Stimulated activated naive B cell treated with anti-CD40 and anti-IgM and Interleukin-4, amounts not matched to agents 10 μg/mL and 1 μg/mL and 100 μg/mL, for 72 hours (primary cell): Measurements from ENCODE around the gene STC2.
A peak's percentile ranks its signal among the peaks of the same experiment; 100 is the strongest.

Experiments used
- ATAC-seq, 2 donors: fragments of 150-1000 bp; cut with Tn5 transposase; replicated peaks; 2 replicates each; pipeline ENCODE4 v1.10.0; 2021; ENCODE audit warnings: moderate library complexity in 1 of 2
- DNase-seq: peaks from one replicate; pipeline ENCODE4 v3.0.0; 2021
- H3K27ac Mint-ChIP-seq: one replicate; pipeline ENCODE4 v1.8.0; 2022; ENCODE audit warnings: mild to moderate bottlenecking, mixed read lengths
- H3K27me3 Mint-ChIP-seq, 2 donors: one replicate each; pipeline ENCODE4 v1.8.0; 2022; ENCODE audit warnings: mixed read lengths in 2 of 2
- H3K36me3 Mint-ChIP-seq, 2 donors: one replicate each; pipeline ENCODE4 v1.8.0; 2022; ENCODE audit warnings: mixed read lengths in 2 of 2, mild to moderate bottlenecking in 1 of 2
- H3K4me1 Mint-ChIP-seq, 2 donors: one replicate each; pipeline ENCODE4 v1.8.0; 2022; ENCODE audit warnings: mixed read lengths in 2 of 2, mild to moderate bottlenecking in 1 of 2
- H3K4me3 Mint-ChIP-seq, 2 donors: one replicate each; pipeline ENCODE4 v1.8.0; 2022; ENCODE audit warnings: mild to moderate bottlenecking in 2 of 2, mixed read lengths in 2 of 2, moderate library complexity in 1 of 2
- H3K9me3 Mint-ChIP-seq, 2 donors: one replicate each; pipeline ENCODE4 v1.8.0; 2022; ENCODE audit warnings: mixed read lengths in 2 of 2, mild to moderate bottlenecking in 1 of 2

Gene STC2

DNA sequence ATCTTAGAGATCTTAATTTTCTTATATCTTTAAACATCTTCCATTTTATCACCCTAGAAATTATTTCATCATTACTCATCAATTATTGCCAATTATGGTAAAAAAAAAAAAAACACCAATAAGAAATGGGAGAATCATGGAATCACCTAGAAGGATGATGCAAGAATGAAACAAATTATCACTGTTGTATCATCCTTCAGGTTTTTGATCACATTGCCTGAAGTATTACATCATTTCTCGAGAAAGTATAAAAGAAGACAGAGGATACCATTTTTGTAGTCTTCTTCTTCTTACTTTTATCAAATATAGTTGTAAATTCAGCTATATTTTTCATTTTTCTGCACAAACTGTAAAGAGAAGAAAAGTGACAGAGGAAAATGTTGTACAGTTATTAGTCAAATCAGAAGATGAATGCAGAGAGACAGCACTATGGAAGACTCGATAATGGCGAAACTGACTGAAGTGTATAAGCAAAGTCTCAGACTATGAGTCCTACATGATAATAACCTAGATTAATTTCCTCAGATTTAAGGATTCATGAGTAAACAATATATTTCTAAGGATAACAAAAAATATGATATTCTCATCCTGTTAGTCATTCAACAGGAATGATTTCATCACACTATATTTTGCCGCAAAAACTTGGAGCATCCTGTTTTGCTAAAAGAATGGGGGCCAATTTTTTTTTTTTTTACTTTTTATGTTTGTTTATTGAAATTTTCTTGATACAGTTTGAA lies 5.9 kb upstream of the STC2 start:
- peaks cover 2 to 4% of the 10 kb centered on the region in 2 donors for H3K36me3 Mint-ChIP-seq
- H3K4me3 Mint-ChIP-seq = no peak overlapping the region
- peaks cover 7 to 8% of the 10 kb centered on the region in 2 donors for H3K9me3 Mint-ChIP-seq
- H3K4me1 Mint-ChIP-seq = peaks cover 1 to 9% of the 10 kb centered on the region in 2 donors
- ATAC-seq = no peak
- no peak overlapping the region for H3K27ac Mint-ChIP-seq
- peaks cover 48 to 57% of the 10 kb centered on the region in 2 donors for H3K27me3 Mint-ChIP-seq
- no peak for DNase-seq

DNA sequence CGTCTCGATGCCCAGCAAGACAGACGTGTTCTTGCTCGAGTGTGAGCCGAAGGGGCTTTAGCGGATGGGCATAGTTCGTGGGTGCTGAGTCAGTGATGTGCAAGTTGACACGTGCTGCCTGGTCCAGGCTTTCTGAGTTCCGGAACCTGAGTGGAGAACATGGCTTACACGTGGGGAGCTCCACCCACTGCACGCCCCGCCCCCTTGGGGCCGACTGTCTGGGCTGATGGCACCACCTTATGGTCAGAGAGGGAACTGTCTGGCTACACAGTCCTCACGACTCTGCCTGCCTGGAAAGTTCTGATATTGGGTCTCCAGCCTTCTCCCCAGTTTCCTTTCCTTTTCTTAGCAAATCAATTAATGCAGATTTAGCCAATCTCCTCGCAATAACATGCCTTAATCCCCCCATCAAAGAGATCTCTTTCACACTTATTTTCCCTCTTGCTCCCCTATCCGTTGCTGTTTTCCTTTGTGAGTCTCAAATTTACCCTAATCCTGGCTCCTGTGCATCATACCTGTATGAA lies 3.8 kb upstream of the STC2 start:
- H3K36me3 Mint-ChIP-seq = peaks cover 4 to 7% of the 10 kb centered on the region in 2 donors
- peaks cover 57 to 78% of the 10 kb centered on the region in 2 donors for H3K27me3 Mint-ChIP-seq
- peaks cover 7 to 8% of the 10 kb centered on the region in 2 donors for H3K9me3 Mint-ChIP-seq
- H3K4me1 Mint-ChIP-seq = peaks cover 11 to 26% of the 10 kb centered on the region in 2 donors
- DNase-seq = peak; percentile 51
- no peak overlapping the region for H3K27ac Mint-ChIP-seq
- no peak overlapping the region for H3K4me3 Mint-ChIP-seq
- peak; percentile 91 to 92 for ATAC-seq

DNA sequence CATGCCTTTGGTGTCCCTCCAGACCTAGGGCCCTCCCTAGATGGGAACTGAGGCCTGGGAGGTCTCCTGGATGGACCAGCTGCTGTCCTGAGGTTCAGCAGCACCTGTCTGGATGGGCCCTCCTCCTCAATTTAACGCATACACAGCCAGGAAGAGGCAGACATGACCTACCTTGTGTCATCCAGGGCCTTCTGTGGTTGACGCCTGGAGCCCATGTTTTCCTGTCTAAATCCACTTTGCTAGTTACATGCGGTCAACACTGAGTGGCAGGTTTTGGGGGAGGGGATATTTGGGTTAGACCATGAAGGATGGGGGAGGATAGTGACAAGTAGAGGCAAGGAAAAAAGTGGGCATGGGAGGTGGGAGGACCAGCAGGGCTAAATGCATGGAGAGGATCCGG lies 3.1 kb upstream of the STC2 start:
- Mint-ChIP-seq H3K4me3 (no peak overlapping the region), H3K4me1 (peaks cover 11 to 27% of the 10 kb centered on the region in 2 donors), H3K36me3 (peaks cover 4 to 7% of the 10 kb centered on the region in 2 donors), H3K9me3 (peaks cover 7 to 8% of the 10 kb centered on the region in 2 donors), H3K27ac (no peak overlapping the region), H3K27me3 (peaks cover 59 to 79% of the 10 kb centered on the region in 2 donors)
- ATAC-seq = no peak
- no peak for DNase-seq

DNA sequence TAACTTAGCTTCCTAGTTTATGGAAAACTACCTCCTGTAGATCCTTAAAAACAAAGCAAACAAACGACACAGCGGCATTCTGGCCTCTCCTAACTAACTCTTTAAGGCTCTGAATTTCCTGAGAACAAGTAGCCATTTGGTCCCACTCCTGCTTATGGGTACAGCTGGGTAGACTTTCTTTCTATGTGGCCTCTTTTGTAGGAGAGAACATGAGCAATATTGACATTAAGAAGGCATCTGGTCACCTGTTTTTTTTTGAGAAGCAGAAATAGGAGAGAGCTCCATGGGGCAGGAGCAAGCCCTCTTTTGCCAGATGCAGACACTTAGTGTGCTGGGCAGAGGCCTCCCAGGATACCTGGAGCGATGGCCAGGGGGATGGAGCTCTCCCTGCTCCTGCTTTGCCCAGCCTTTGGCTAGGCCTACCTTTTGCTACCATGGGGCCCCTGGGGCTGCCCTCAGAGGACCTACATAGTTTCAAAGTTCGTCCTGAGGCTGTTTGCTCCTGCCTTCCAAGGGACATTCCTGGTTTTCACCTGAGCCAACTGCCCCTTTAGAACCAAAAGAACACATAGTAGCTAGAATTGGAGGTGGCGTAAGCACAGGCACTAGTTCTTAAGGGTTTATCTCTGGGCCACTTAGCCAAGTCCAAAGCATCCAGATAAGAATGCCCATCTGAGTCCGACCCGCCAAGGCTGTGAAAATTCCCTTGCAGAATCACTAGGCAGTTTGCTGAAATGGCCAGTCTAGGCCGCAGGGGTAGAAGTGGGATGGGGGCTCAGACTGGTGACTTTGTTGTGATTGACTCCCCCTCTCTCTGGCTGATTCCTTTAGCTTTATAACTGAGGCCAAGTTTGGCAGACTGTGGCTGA lies 2.4 kb upstream of the STC2 start:
- no peak overlapping the region for H3K4me3 Mint-ChIP-seq
- H3K27me3 Mint-ChIP-seq = peaks cover 57 to 79% of the 10 kb centered on the region in 2 donors
- ATAC-seq (no peak), DNase-seq (no peak)
- H3K27ac Mint-ChIP-seq = no peak overlapping the region
- H3K4me1 Mint-ChIP-seq = peaks cover 11 to 27% of the 10 kb centered on the region in 2 donors
- peaks cover 7 to 8% of the 10 kb centered on the region in 2 donors for H3K9me3 Mint-ChIP-seq
- peaks cover 4 to 7% of the 10 kb centered on the region in 2 donors for H3K36me3 Mint-ChIP-seq

DNA sequence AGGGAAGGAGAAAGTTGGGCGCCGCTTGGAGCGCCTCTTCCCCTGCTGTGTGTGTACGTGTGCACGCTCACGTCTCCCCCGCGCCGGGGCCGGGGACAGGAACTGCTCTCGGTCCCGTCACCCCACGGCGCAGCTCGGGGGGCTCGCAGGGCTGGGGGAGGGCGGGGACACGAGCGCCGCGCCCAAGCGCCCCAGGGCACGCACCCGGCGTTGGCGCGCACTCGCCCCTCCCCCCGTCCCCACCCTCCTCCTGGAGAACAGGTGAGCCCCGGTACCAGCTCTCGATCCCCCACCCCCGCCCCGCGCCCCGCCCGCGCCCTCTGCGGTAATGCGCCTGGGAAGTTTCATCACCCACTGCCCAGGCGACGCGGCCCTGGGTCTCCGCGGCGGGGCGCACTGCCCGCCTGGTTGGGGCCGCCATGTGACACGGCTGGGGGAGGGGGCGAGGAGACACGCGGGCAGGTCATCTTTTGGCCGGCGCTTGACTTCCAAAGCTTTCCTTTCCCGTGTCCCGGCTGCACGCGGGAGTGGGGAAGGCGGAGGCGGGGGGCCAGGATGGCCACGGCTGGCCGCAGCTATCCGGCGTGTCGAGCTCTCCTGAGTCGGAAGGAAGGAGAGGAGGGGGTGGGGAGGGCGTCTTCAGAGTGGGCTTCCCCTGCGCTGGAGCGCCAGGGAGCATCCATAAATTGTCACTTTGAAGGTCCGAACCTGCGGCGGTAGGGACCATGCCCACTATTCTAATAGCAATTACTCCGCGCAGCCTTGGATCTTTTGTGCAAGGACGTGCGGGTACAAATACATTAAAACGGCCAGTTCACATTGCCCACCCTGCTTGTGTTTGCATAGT lies 1.5 kb upstream of the STC2 start:
- Mint-ChIP-seq H3K27ac (peak overlapping the region; percentile 20), H3K36me3 (peaks cover 4 to 7% of the 10 kb centered on the region in 2 donors), H3K9me3 (peaks cover 7 to 8% of the 10 kb centered on the region in 2 donors), H3K27me3 (peaks cover 62 to 82% of the 10 kb centered on the region in 2 donors), H3K4me3 (peak overlapping the region; percentile 14 to 61), H3K4me1 (peaks cover 13 to 27% of the 10 kb centered on the region in 2 donors)
- no peak for DNase-seq
- no peak for ATAC-seq

DNA sequence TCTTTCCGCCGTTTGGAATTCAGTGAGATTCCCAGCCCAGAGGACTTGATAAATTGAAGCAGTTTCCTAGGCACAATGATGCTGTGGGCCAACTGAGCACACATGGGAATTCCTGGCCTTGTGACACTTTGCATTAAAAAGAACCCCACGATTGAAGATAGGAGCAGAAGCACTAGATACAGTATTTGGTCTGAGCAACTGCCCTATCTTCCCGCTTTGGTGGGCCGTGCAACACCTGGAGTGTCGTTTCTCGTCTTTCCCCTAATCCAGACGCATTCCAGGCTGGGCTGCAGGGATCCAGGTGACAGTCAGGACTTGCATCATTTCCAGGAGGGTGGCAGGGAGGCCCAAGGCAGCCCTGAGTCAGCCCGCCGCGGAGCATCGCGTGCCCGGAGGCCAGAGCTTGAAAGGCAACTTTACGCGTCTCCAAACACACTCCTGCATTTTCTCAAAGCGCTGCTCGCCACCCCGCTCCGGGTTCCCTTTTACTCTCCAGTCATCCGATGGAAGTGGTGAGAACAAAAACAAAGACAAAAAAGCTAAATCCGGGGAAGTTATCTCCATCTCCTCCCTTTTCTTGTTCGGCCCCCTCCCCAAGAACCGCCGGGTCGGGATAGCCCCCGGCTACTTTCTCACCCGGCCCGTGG lies 753 bp upstream of the STC2 start:
- Mint-ChIP-seq H3K27me3 (peaks cover 70 to 89% of the 10 kb centered on the region in 2 donors), H3K4me3 (peak overlapping the region; percentile 61 to 64), H3K36me3 (peaks cover 4 to 7% of the 10 kb centered on the region in 2 donors), H3K4me1 (peaks cover 14 to 35% of the 10 kb centered on the region in 2 donors), H3K9me3 (peaks cover 8% of the 10 kb centered on the region in 2 donors), H3K27ac (peak overlapping the region; percentile 83)
- DNase-seq (no peak), ATAC-seq (no peak)

DNA sequence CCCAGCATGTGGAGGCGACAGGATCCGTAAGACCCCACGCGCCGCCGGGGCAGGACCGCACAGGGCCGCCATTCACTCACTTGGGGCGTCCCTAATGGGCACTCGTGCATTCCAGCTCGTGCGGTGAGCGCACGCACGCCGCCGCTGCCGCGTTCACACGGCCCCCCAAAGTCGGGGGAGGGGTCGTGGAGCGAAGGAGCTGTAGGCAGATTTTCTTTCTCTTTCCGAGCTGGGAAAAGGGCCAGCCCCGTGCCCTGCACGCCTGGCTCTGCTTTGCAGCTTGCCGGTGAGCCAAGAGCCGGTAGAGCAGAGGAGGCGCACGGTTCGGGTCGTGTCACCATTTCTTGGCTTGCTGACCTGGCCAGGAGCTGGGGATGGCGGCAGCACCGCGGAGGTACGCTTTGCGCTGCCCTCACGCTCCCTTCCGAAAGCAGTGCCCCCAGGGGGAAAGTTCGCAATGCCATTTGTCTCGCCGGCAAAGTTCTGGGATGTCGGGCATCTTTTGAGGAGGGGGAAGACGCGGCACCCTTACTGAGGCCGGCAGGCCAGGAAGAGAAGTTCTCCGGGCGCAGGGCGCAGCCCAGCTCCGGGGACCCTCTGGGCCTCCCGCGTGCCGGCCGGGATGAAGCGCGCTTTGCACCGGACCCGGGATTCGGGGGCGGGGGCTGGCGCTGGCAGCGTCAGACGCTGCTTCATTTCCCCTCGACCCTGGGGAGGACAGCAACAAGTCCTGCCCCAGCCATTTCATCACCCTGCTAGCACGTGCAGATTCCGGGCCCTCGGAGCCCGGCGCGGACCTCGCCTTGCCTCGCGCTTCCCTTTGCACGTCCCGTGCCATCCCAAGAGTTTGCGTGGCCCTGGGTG lies 898 bp downstream of the STC2 start:
- DNase-seq = no peak
- Mint-ChIP-seq H3K27ac (peak overlapping the region; percentile 42), H3K27me3 (peaks cover 72 to 94% of the 10 kb centered on the region in 2 donors), H3K9me3 (peaks cover 8 to 9% of the 10 kb centered on the region in 2 donors), H3K36me3 (peaks cover 4 to 7% of the 10 kb centered on the region in 2 donors), H3K4me1 (peaks cover 14 to 37% of the 10 kb centered on the region in 2 donors), H3K4me3 (peak overlapping the region; percentile 66 to 67)
- ATAC-seq = no peak

DNA sequence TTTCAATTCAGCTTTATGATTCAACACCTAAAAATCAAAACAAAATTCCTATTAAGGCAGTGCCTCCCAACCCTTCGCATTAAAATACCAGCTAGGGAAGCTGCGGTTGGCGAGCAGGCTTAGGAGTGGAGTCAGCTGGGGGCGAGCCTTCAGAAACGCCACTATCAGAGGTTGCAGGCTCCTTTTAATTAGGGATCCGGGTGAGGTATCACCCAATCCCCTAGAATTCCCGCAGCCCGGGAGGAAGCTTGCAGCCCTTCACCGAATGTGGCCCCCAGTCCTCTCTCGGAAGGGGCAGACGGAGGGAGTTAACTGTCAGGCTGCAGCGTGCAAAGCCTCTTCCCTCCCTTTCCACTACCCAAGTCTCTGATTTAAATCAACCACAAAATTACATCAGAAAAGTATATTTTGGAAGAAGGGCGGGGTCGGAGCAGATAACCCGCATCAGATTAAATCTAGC lies 1.7 kb downstream of the STC2 start:
- H3K27ac Mint-ChIP-seq = peak overlapping the region; percentile 51
- peaks cover 4 to 6% of the 10 kb centered on the region in 2 donors for H3K36me3 Mint-ChIP-seq
- DNase-seq (no peak), ATAC-seq (no peak)
- H3K9me3 Mint-ChIP-seq = peaks cover 4 to 5% of the 10 kb centered on the region in 2 donors
- peaks cover 13 to 32% of the 10 kb centered on the region in 2 donors for H3K4me1 Mint-ChIP-seq
- peaks cover 64 to 87% of the 10 kb centered on the region in 2 donors for H3K27me3 Mint-ChIP-seq
- H3K4me3 Mint-ChIP-seq = no peak overlapping the region

DNA sequence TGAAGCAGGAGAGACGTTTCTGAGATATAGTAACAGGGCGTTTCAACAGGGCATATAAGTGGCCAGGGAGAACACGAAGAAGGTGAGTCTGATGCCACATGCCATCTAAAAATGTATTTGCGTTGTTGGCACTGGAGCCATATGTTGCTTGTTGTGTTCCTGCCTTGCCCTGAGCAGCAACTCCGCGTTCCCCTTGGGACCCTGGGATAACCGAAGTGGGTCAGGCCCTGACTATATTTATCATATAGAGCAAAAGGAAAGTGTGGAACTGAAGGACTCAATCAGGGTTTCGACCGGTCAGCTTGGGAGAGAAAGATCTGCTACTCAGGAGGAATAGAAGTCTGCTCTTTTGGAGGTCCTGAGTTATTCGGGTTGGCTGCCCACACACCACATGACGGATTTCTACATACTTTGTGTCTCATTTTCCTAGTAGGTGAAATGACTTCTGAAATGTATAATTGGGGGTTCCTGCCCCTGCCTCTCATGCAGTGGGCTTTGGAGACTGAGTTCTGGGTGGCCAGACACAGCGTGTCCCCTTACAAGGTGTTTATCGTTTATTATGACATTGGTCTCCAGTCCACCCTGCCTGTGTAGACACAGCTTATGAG lies 3.0 kb downstream of the STC2 start:
- H3K36me3 Mint-ChIP-seq = peaks cover 2 to 3% of the 10 kb centered on the region in 2 donors
- peaks cover 62 to 82% of the 10 kb centered on the region in 2 donors for H3K27me3 Mint-ChIP-seq
- DNase-seq (no peak), ATAC-seq (no peak)
- H3K9me3 Mint-ChIP-seq = peaks cover 0 to 2% of the 10 kb centered on the region in 2 donors
- no peak overlapping the region for H3K27ac Mint-ChIP-seq
- H3K4me1 Mint-ChIP-seq = peaks cover 13 to 30% of the 10 kb centered on the region in 2 donors
- H3K4me3 Mint-ChIP-seq = no peak overlapping the region

DNA sequence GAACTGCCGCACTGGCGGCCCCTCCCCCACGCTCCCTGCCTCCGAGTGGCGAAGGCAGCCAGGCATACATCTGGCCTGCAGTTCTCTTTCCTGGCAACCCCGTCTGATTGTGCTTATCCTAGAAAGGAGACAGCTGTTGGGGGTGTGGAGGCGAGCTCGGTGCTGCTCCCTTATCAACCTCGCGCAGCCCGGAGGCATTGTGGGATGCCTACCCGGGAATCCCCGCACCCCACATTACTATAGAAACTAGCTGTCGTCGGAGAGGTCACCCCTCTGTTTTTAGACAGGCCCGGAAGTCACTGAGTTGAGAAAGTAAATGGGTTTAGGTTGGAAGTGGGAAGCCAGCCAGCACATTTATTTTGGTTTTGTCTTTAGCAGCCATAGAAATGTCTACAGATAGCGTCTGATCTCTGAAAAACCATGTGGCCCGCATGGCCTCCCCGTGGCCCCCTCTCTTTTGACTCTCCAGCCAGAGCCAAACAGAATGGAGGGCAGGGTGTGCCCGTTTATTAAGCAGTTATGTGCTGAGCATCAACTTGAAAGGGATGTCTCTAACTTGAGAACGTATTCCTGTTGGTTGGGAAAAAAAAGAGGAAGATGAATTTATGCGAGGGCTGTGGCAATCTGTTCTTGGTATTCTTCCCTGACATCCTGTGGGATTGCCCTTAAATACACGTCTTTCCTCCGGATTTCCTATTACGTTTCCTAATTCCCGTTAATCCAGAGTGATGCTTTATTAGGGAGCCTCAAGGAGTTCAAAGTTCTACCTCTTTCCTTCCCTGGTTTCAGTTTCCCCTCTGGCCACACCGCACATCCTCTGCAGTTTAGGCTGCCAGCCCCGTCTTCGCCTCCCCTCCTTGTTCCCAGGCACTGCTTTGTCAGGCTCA lies 3.9 kb downstream of the STC2 start:
- peak overlapping the region in 1 of 2 donors; percentile 35 for H3K4me3 Mint-ChIP-seq
- H3K27ac Mint-ChIP-seq = peak overlapping the region; percentile 54
- peaks cover 0 to 2% of the 10 kb centered on the region in 2 donors for H3K9me3 Mint-ChIP-seq
- peaks cover 13 to 30% of the 10 kb centered on the region in 2 donors for H3K4me1 Mint-ChIP-seq
- DNase-seq (no peak), ATAC-seq (no peak)
- peaks cover 68 to 84% of the 10 kb centered on the region in 2 donors for H3K27me3 Mint-ChIP-seq
- peaks cover 2 to 3% of the 10 kb centered on the region in 2 donors for H3K36me3 Mint-ChIP-seq

DNA sequence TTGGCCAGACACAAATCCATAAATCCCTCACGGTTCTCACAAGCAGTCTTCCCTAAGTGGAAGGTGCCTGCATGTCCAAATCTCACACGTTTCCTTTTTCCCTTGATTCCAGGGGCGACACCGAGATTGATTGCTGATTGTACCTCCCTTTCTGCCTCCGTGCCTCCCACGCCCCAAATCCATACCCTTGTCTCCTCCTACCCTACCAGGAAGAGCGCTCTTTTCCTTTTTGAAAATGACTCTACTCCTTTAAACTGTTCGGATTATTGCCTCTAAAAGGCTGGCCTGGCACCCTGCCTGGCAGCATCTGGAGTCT lies 4.5 kb downstream of the STC2 start:
- DNase-seq (no peak), ATAC-seq (no peak)
- Mint-ChIP-seq H3K36me3 (peaks cover 2 to 3% of the 10 kb centered on the region in 2 donors), H3K4me1 (peaks cover 11 to 25% of the 10 kb centered on the region in 2 donors), H3K4me3 (no peak overlapping the region), H3K9me3 (peaks cover 0 to 2% of the 10 kb centered on the region in 2 donors), H3K27me3 (peaks cover 67 to 81% of the 10 kb centered on the region in 2 donors), H3K27ac (no peak overlapping the region)
